Esophagus squamous epithelium (tissue), 5 donors: Measurements from ENCODE around the gene QTRT2. TPM values are rescaled to one million over a fixed set of nuclear protein-coding genes. Genes with fewer than 3 reads are reported as not detected.

Experiments
- DNase-seq: peaks from one replicate; lab custom pipeline; 2025; lab: John Stamatoyannopoulos, UW
- H3K27ac ChIP-seq, 4 donors: fragments of 200-600 bp; sonication (generic); one replicate each; pipeline ENCODE4 v1.5.1; 2016 to 2019; ENCODE audit warnings: mild to moderate bottlenecking in 1 of 4
- H3K27me3 ChIP-seq, 4 donors: fragments of 200-600 bp; sonication (generic); 1 replicate in 3 of 4; 2 replicates in 1 of 4; pipeline versions ENCODE4 v1.5.1 to v1.6.0; 2017 to 2021; ENCODE audit warnings: antibody characterized with exemption in 1 of 4
- H3K36me3 ChIP-seq, 3 donors: fragments of 200-600 bp; sonication (generic); one replicate each; pipeline ENCODE4 v1.5.1; 2016 to 2019
- H3K4me1 ChIP-seq, 3 donors: fragments of 200-600 bp; sonication (generic); one replicate each; pipeline ENCODE4 v1.5.1; 2017 to 2019
- H3K4me3 ChIP-seq, 4 donors: fragments of 200-600 bp; sonication (generic); 1 replicate in 3 of 4; 2 replicates in 1 of 4; pipeline ENCODE4 v1.5.1; 2016 to 2019; ENCODE audit warnings: mild to moderate bottlenecking in 2 of 4, moderate library complexity in 1 of 4
- H3K9me3 ChIP-seq, 3 donors: fragments of 200-600 bp; sonication (generic); one replicate each; pipeline ENCODE4 v1.5.1; 2016 to 2019
- CTCF ChIP-seq, 6 experiments: fragments of 450-650 bp in 4 of 6; fragments of 200-600 bp in 2 of 6; sonication (generic) in 2 of 6; IDR thresholded peaks; one replicate each; pipeline ENCODE4 v1.5.1; 2016 to 2019; ENCODE audit warnings: antibody characterized with exemption in 6 of 6, mild to moderate bottlenecking in 4 of 6, moderate library complexity in 4 of 6
- POLR2A ChIP-seq, 4 donors: fragments of 450-650 bp; IDR thresholded peaks; one replicate each; pipeline ENCODE4 v1.6.1; 2017; ENCODE audit warnings: antibody characterized with exemption in 4 of 4, mild to moderate bottlenecking in 4 of 4, moderate library complexity in 3 of 4
- WGBS, 2 donors: methylation state at CpG; one replicate each; pipeline ENCODE4 v1.1.5; 2018; 5-methylcytosine and 5-hydroxymethylcytosine counted together
- intact Hi-C: fragments of 100-400 bp; cut with DNase I; formaldehyde crosslinking; loops from one replicate; pipeline ENCODE4 v1.15.0; 2022
- total RNA-seq, 4 donors: library from RNA; depleted of rRNA; stranded (reverse); fragments of >200 nt; gene quantifications; one replicate each; pipeline ENCODE4 v1.1.0, GENCODE V29; 2016
- donor health status: DM: yes; HTN: yes; CAD: no.

Gene QTRT2
- total RNA-seq, 4 donors from 2014 or later: 7.5 to 18.2 (median 15.6) TPM

DNA sequence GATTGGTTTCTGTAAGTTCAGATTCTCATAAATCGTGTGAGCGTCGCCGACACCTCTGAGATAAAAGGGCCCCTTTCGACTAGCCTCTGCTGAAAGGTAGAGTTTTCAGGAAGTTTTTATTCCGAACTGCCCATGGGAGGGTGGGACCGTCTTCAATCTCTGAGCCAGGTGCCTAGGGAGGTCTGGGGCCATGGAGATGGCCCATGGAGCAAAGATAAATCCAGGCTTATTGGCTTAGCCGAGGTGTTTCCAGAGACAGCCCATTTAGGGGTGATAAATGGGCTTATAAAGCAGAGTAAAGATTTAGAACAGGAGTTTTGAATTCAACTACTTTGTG lies 442 bp downstream of the QTRT2 start:
- TF ChIP-seq POLR2A (IDR thresholded peaks at IDR 0.05) (no peak), CTCF (IDR thresholded peaks at IDR 0.05) (no peak)
- H3K4me3 ChIP-seq: peak overlapping the region; percentile 44 to 77 (median 74)
- DNase-seq: no peak
- WGBS, 2 donors: 0% methylated on average over 7 to 8 of the region's 8 CpGs
- peaks cover 0 to 29% (median 17%) of the 10 kb centered on the region in 3 donors for H3K4me1 ChIP-seq
- no peaks in the 10 kb centered on the region for H3K27me3 ChIP-seq
- intact Hi-C loops: no loop called here
- H3K9me3 ChIP-seq: no peaks in the 10 kb centered on the region
- H3K27ac ChIP-seq: peak overlapping the region; percentile 81 to 92 (median 90)
- peaks cover 0 to 18% (median 0%) of the 10 kb centered on the region in 3 donors for H3K36me3 ChIP-seq

DNA sequence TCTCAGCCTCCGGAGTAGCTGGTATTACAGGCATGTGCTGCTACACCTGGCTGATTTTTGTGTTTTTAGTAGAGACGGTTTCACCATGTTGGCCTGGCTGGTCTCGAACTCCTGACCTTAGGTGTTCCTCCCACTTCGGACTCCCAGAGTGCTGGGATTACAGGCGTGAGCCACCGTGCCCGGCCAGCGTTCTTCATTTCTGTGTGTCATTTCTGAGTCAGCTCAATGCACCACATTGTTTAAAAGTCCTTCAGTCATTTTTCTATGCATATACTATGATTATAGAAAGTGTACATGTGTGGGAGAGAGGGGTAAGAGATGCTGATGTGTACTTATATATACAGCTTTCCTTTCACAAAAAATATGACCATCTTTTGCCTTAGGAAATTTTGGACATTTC lies 2.1 kb downstream of the QTRT2 start:
- Histone ChIP-seq H3K4me3 (no peak overlapping the region), H3K36me3 (peaks cover 0 to 18% (median 0%) of the 10 kb centered on the region in 3 donors), H3K9me3 (no peaks in the 10 kb centered on the region), H3K27ac (no peak overlapping the region), H3K4me1 (peaks cover 0 to 29% (median 17%) of the 10 kb centered on the region in 3 donors), H3K27me3 (no peaks in the 10 kb centered on the region)
- WGBS, 2 donors: 68 to 80% methylated on average over 8 of the region's 8 CpGs
- intact Hi-C loops: no loop called here
- no peak for TF ChIP-seq CTCF (IDR thresholded peaks at IDR 0.05)
- TF ChIP-seq POLR2A (IDR thresholded peaks at IDR 0.05): no peak
- DNase-seq: no peak

GRCh38 chr3:114060906-114061655 lies 4.5 kb downstream of the QTRT2 start:
- peaks cover 0 to 22% (median 10%) of the 10 kb centered on the region in 3 donors for H3K4me1 ChIP-seq
- intact Hi-C loops: no loop called here
- H3K27me3 ChIP-seq: no peaks in the 10 kb centered on the region
- no peak for DNase-seq
- WGBS, 2 donors: 82 to 92% methylated on average over 8 of the region's 8 CpGs
- no peak overlapping the region for H3K27ac ChIP-seq
- no peak overlapping the region for H3K4me3 ChIP-seq
- no peak for TF ChIP-seq POLR2A (IDR thresholded peaks at IDR 0.05)
- no peak for TF ChIP-seq CTCF (IDR thresholded peaks at IDR 0.05)
- no peaks in the 10 kb centered on the region for H3K9me3 ChIP-seq
- H3K36me3 ChIP-seq: peaks cover 0 to 32% (median 0%) of the 10 kb centered on the region in 3 donors

DNA sequence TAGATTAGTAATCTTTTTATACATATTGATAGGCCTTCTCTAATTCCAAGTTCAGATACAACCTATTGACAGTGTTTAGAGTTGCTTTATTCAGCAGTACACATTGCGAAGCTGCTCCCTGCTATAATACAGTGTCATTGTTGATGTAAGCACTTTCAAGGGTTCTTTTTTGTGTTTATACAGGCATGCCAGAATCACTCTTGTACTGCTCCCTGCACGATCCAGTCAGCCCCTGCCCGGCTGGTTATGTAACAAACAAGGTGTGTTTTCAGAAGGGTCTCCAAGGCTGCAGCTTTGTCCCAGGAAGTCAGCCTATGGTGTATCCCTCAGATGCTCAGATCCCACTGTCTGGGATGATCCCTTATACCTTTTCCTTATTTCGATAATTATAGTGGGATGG lies 11.3 kb downstream of the QTRT2 start:
- Histone ChIP-seq H3K27me3 (no peaks in the 10 kb centered on the region), H3K36me3 (peaks cover 4 to 81% (median 22%) of the 10 kb centered on the region in 3 donors), H3K9me3 (no peaks in the 10 kb centered on the region), H3K4me1 (no peaks in the 10 kb centered on the region), H3K27ac (no peak overlapping the region), H3K4me3 (no peak overlapping the region)
- WGBS, 2 donors: 93 to 96% methylated on average over 4 of the region's 4 CpGs
- intact Hi-C loops: no loop called here
- no peak for DNase-seq
- no peak for TF ChIP-seq CTCF (IDR thresholded peaks at IDR 0.05)
- TF ChIP-seq POLR2A (IDR thresholded peaks at IDR 0.05): no peak

GRCh38 chr3:114068336-114068735 lies 11.8 kb downstream of the QTRT2 start:
- Histone ChIP-seq H3K27me3 (no peaks in the 10 kb centered on the region), H3K9me3 (no peaks in the 10 kb centered on the region), H3K36me3 (peaks cover 4 to 86% (median 22%) of the 10 kb centered on the region in 3 donors), H3K27ac (no peak overlapping the region), H3K4me1 (no peaks in the 10 kb centered on the region), H3K4me3 (no peak overlapping the region)
- TF ChIP-seq POLR2A (IDR thresholded peaks at IDR 0.05) (no peak), CTCF (IDR thresholded peaks at IDR 0.05) (no peak)
- 88 to 94% methylated on average over 4 of the region's 4 CpGs for WGBS, 2 donors
- intact Hi-C loops: no loop called here
- no peak for DNase-seq
